Measurements from ENCODE around the gene NPAS3.

Gene NPAS3

GRCh38 chr14:33812181-33812580, 873.5 kb downstream of the NPAS3 start:
- Mint-ChIP-seq H3K9me3 (no peaks in the 10 kb centered on the region), H3K36me3 (ENCODE audit: low read depth) (no peaks in the 10 kb centered on the region), H3K27ac (no peak overlapping the region), H3K4me1 (no peaks in the 10 kb centered on the region), H3K4me3 (no peak overlapping the region), H3K27me3 (peaks cover 14% of the 10 kb centered on the region)
- ATAC-seq (no peak), DNase-seq (no peak)

GRCh38 chr14:33812601-33813000, 873.9 kb downstream of the NPAS3 start:
- peaks cover 14% of the 10 kb centered on the region for H3K27me3 Mint-ChIP-seq
- ATAC-seq = no peak

GRCh38 chr14:33814010-33814409, 875.3 kb downstream of the NPAS3 start:
- H3K4me1 Mint-ChIP-seq = no peaks in the 10 kb centered on the region
- no peak for DNase-seq
- H3K27ac Mint-ChIP-seq = no peak overlapping the region
- no peaks in the 10 kb centered on the region for H3K36me3 Mint-ChIP-seq (ENCODE audit: low read depth)
- peaks cover 14% of the 10 kb centered on the region for H3K27me3 Mint-ChIP-seq
- no peak overlapping the region for H3K4me3 Mint-ChIP-seq
- ATAC-seq = no peak
- no peaks in the 10 kb centered on the region for H3K9me3 Mint-ChIP-seq

More at GRCh38 chr14:33812601-33813000, 873.9 kb downstream of the NPAS3 start:
- H3K9me3 Mint-ChIP-seq = no peaks in the 10 kb centered on the region
- no peaks in the 10 kb centered on the region for H3K36me3 Mint-ChIP-seq (ENCODE audit: low read depth)
- no peaks in the 10 kb centered on the region for H3K4me1 Mint-ChIP-seq
- no peak overlapping the region for H3K4me3 Mint-ChIP-seq
- no peak for DNase-seq
- no peak overlapping the region for H3K27ac Mint-ChIP-seq

DNA sequence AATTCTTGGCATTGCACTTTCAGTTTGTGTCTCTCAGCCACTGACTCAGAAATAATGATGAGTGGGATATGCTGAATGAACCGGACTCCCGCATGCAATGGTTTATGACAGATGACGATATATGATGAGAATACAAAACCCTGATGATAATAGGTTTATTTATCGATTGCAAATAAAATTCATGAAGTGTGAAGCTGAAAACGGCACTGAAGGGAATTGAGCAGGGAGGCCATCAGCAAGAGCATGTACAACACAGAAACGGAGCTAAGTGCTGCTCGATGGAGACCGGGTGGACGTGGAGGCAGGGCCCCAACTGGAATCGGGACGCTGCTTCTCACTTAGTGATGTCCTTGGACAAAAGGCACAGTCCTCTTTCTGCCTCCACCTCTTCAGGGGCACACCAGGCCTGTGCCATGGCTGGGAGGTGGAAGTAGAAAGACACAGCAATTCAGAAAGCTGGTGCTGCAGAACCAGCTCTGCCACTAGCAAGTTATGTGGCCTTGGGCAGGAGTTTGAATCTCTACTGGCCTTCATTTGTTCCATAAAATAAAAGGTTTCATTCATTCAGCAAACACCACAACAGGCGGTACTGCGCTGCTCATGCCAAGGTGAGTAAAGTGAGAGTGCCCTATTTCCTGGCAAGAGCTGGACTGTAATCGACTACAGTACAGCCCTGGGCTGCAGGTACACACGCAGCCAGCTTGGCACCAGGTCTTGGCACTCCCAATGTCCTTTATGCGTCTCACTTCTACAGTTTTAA, 895.2 kb downstream of the NPAS3 start:
- ATAC-seq = no peak
- Mint-ChIP-seq H3K4me1 (no peaks in the 10 kb centered on the region), H3K9me3 (peaks cover 3% of the 10 kb centered on the region), H3K27ac (no peak overlapping the region), H3K36me3 (ENCODE audit: low read depth) (no peaks in the 10 kb centered on the region), H3K4me3 (no peak overlapping the region), H3K27me3 (no peaks in the 10 kb centered on the region)
- DNase-seq = no peak

- ATAC-seq (no peak), DNase-seq (no peak)
- no peaks in the 10 kb centered on the region for H3K4me1 Mint-ChIP-seq
- no peaks in the 10 kb centered on the region for H3K27me3 Mint-ChIP-seq
- H3K4me3 Mint-ChIP-seq = no peak overlapping the region
- H3K27ac Mint-ChIP-seq = no peak overlapping the region
- peaks cover 3% of the 10 kb centered on the region for H3K9me3 Mint-ChIP-seq
- H3K36me3 Mint-ChIP-seq (ENCODE audit: low read depth) = no peaks in the 10 kb centered on the region
These were observed 896.0 kb downstream of the NPAS3 start for GRCh38 chr14:33834466-33835260.

GRCh38 chr14:33835261-33835655, 896.6 kb downstream of the NPAS3 start:
- H3K9me3 Mint-ChIP-seq = no peaks in the 10 kb centered on the region
- no peaks in the 10 kb centered on the region for H3K36me3 Mint-ChIP-seq (ENCODE audit: low read depth)

DNA sequence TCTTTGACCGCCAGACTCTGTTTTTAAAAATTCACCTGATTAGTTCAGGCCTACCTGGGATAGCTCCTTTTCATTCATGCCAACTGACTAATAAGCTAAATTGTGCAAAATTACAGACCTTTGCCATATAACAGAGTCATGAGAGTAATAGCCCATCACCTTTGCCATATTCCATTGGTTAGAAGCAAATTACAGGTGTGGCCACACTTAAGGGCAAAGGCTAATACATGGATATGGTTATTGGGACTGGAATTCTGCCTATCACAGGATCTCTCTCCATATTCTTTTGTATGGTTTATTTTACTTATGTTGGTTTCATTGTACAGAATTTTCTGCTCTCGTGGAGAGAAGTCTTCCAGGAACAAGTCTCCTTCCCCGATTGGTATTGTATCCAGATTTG, 897.0 kb downstream of the NPAS3 start:
- no peaks in the 10 kb centered on the region for H3K36me3 Mint-ChIP-seq (ENCODE audit: low read depth)
- ATAC-seq (no peak), DNase-seq (no peak)
- H3K4me1 Mint-ChIP-seq = no peaks in the 10 kb centered on the region
- H3K4me3 Mint-ChIP-seq = no peak overlapping the region
- no peaks in the 10 kb centered on the region for H3K27me3 Mint-ChIP-seq
- H3K27ac Mint-ChIP-seq = no peak overlapping the region
- H3K9me3 Mint-ChIP-seq = no peaks in the 10 kb centered on the region

More at GRCh38 chr14:33835261-33835655, 896.6 kb downstream of the NPAS3 start:
- Mint-ChIP-seq H3K4me1 (no peaks in the 10 kb centered on the region), H3K27me3 (no peaks in the 10 kb centered on the region), H3K27ac (no peak overlapping the region), H3K4me3 (no peak overlapping the region)
- ATAC-seq (no peak), DNase-seq (no peak)

DNA sequence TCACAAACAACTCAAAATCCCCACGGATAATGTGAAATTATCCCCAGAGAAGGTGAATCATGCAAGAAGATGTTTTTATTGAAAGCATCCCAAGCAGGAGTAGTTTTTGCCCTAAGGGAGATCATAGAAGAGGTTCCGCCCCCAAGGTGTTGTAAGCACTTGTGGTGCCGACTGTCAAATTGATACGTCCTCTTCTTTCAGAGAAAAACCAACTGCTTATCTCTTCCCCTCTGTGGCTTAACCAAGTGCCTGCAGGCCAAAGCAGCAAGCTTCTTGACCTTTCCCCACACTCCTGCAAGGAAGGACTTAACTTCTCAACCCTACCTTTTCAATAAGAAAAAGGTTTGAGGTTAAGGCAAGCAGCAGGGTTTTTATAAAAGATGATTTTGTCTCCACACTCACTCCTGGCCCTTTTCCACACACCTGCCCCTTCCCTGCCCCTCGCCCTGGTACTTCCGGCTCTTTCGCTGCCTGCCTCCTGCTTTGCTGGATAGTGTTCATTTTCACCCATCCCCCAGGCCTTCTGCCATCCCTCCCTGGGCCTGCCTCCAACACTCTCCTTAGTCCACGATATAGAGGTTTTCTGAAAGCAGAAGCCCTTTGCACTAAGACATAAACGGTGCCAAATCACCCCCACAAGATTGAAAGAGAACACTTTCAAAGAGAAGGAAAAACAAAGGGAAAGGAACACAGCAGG, 897.7 kb downstream of the NPAS3 start:
- no peaks in the 10 kb centered on the region for H3K4me1 Mint-ChIP-seq
- H3K9me3 Mint-ChIP-seq = no peaks in the 10 kb centered on the region
- no peaks in the 10 kb centered on the region for H3K36me3 Mint-ChIP-seq (ENCODE audit: low read depth)
- no peak overlapping the region for H3K4me3 Mint-ChIP-seq
- ATAC-seq (no peak), DNase-seq (no peak)
- no peak overlapping the region for H3K27ac Mint-ChIP-seq
- H3K27me3 Mint-ChIP-seq = no peaks in the 10 kb centered on the region

DNA sequence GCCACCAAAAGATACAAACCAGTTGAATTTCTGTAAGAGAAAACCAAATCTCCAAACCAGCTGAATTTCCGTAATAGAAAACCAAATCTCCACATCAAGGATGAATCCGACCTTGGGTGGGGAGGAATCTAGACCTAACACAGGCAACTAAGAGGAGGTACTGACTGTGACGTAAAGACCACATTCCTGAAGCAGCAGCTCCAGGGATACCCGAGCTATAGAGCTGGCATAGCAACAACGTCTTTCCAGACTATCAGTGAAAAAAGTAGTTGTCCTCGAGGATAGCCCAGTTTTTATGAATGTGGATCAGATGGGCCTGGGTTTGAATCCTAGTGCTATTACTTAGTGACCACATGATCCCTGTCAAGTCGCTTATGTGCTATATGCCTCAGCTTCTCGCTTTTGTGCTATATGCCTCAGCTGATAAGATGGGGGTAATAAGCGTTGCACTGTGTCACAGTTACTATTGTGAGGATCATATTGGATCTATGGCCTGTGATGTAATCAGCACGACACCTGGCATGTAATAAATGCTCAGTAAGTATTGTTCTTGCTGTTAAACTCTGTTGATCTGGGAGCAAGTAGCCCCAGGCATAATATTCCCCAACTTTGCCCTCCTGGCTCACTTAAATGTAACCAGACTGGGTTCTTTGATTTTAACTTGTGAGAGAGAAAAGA, 898.4 kb downstream of the NPAS3 start:
- no peaks in the 10 kb centered on the region for H3K4me1 Mint-ChIP-seq
- no peak for ATAC-seq
- no peaks in the 10 kb centered on the region for H3K9me3 Mint-ChIP-seq
- H3K36me3 Mint-ChIP-seq (ENCODE audit: low read depth) = no peaks in the 10 kb centered on the region
- H3K4me3 Mint-ChIP-seq = no peak overlapping the region
- DNase-seq = no peak
- H3K27ac Mint-ChIP-seq = no peak overlapping the region
- no peaks in the 10 kb centered on the region for H3K27me3 Mint-ChIP-seq

DNA sequence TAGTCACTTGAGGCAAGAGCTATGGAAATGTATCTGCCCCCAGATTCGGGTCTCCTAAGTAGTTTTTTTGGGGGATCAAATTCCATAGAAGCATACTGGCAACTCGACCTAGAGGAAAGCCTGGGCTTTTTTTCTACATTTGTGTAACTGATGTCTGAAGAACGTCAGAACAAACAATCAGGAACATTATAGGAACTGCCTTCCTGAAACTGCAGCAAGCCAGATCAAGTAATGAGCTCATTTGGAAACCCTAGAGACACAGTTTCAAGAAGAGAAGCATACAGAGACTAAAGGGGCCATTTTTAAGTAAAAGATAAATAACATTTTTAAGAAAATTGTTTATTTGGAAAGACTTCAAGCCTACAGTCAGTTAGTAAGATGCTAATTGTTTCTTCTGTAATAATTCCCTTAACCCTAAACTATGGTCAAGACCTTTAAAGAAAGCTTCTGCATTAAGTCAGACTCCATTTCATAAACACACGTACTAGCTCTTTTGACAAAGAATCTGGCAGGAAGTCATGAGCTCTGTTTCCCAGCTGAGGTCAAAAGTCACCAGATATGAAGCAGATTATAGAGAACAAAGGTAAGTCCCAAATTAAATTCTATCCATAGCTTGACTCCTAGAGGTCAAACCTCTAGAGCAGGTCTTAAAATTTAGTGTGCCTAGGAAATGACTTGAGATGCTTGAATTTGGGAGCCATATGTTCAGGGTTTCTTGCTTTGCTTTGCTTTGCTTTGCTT, 899.4 kb downstream of the NPAS3 start:
- no peak for DNase-seq
- Mint-ChIP-seq H3K36me3 (ENCODE audit: low read depth) (no peaks in the 10 kb centered on the region), H3K27ac (no peak overlapping the region), H3K9me3 (no peaks in the 10 kb centered on the region), H3K27me3 (no peaks in the 10 kb centered on the region), H3K4me3 (no peak overlapping the region), H3K4me1 (no peaks in the 10 kb centered on the region)
- ATAC-seq = no peak

DNA sequence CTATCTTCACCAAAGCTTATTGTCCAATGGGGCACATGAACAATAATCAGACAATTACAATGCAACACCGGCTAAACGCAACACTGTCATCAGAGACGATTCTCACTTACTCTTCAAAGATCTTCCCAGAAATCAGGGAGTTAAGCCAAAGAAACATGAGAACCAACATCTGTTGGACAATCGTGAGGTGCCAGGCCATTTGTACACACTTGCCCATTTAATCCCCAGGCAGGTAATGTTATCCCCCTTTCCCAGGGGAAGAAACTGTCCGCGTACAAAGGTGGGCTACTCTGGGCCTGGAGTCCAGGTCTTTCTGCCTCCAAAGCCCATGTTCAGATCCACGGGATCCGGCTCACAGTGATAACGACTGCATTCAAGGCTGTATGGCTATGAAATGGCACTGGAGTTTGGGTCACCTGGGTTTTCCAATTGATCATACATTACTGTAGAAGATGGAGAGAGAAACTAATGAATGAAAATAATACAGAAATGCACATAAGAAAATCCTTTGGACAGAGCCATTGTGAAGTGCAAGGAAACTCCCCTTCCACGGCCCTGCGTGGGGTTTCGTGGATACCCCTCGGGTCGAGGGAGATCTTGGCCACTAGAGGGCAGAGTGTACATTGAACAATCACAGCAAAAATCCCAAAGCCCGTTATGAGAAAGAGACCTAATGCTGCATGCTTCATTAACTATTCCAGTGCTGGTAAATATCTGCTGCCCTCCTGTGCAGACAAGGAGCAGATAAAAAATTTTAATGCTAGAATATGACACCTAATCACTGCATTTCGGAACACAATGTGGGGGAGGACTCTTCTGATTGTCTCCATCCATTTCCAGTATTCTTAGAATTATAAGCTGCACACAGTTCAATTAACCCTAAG, 900.8 kb downstream of the NPAS3 start:
- Mint-ChIP-seq H3K4me1 (no peaks in the 10 kb centered on the region), H3K27me3 (no peaks in the 10 kb centered on the region), H3K36me3 (ENCODE audit: low read depth) (no peaks in the 10 kb centered on the region), H3K27ac (no peak overlapping the region), H3K9me3 (no peaks in the 10 kb centered on the region), H3K4me3 (no peak overlapping the region)
- DNase-seq (peak; percentile 45), ATAC-seq (peak; percentile 31)

GRCh38 chr14:33840797-33841196, 902.1 kb downstream of the NPAS3 start:
- no peak for ATAC-seq
- Mint-ChIP-seq H3K4me1 (no peaks in the 10 kb centered on the region), H3K9me3 (no peaks in the 10 kb centered on the region)

DNA sequence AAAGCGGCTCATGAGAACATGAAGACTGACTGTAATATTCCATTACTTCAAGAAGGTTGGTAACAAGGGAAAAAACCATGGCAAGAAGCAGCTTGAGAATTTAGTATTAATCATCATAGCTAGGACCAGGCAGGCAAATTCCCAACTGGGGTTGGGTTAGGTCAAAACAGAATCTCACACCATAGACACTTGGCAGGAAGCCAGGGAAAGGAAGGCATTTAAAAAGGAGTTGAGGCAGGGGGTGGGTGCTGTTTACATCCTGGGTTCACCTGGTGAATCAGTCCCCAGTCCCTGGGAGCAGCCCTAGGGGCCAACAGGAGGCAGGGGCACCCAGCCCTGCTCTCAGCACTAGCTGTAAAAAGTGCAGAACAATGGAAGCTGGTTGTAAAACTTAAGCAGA, 903.6 kb downstream of the NPAS3 start:
- ATAC-seq = peak; percentile 47
- DNase-seq = no peak
- no peaks in the 10 kb centered on the region for H3K36me3 Mint-ChIP-seq (ENCODE audit: low read depth)
- H3K27me3 Mint-ChIP-seq = no peaks in the 10 kb centered on the region
- no peaks in the 10 kb centered on the region for H3K9me3 Mint-ChIP-seq
- peaks cover 6% of the 10 kb centered on the region for H3K4me1 Mint-ChIP-seq
- H3K4me3 Mint-ChIP-seq = no peak overlapping the region
- H3K27ac Mint-ChIP-seq = no peak overlapping the region

More at GRCh38 chr14:33840797-33841196, 902.1 kb downstream of the NPAS3 start:
- Mint-ChIP-seq H3K36me3 (ENCODE audit: low read depth) (no peaks in the 10 kb centered on the region), H3K27ac (no peak overlapping the region), H3K27me3 (no peaks in the 10 kb centered on the region), H3K4me3 (no peak overlapping the region)
- no peak for DNase-seq
